Stimulated activated CD8-positive, alpha-beta memory T cell treated with anti-CD3 and anti-CD28 coated beads, Interleukin-7, amount 100 ng/mL, for 24 hours (primary cell): ENCODE results near the gene C6orf58.

Experiments
- DNase-seq: peaks from one replicate; pipeline ENCODE4 v3.0.0-alpha.2; 2020; ENCODE audit warnings: low read depth

Gene C6orf58

GRCh38 chr6:127576874-127577273 is at the start of gene C6orf58:
Gene C6orf58, plus strand, starts transcription at chr6:127577174. Its CDS starts 12 bp downstream, at chr6:127577186.
- no peak for DNase-seq

GRCh38 chr6:127533011-127533410 is 44.0 kb upstream of the C6orf58 start:
- no peak for DNase-seq

DNA sequence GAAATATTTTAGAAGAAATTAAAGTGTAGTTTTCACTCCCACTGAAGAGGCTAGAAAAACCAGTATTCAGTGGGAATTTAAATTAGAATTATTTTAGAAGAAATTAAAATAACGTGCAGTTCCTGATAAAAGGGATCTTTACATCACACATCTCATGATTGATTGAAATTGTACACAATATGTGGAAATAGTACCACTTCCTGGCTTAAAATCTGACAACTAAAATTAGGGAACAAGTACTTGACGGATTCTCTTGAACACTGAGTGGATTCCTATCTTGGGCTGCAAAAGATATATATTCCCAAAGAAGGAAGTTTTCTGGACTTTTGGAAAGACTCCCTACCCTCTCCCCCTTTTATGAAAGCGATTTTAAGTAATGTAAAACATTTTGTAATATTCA is 43.2 kb upstream of the C6orf58 start:
- DNase-seq, result no peak

GRCh38 chr6:127538750-127539264 is 38.2 kb upstream of the C6orf58 start:
- no peak for DNase-seq

DNA sequence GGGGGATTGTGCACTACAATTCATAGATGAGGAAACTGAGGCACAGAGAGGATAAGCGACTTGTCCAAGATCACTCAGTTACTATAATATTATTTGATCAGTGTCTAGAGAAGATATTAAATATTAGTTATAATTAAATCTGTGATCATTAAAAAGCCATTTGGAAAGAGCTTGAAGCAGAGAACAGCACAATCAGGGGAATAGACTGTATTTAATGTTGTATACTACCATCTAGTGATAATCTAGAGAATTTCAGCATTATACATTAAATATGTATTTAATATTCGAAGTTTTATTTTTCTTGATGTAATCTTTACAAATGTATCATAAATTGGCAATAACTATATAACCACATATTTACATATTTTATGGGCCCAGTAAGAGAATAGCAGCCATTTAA is 37.7 kb upstream of the C6orf58 start:
- no peak for DNase-seq

DNA sequence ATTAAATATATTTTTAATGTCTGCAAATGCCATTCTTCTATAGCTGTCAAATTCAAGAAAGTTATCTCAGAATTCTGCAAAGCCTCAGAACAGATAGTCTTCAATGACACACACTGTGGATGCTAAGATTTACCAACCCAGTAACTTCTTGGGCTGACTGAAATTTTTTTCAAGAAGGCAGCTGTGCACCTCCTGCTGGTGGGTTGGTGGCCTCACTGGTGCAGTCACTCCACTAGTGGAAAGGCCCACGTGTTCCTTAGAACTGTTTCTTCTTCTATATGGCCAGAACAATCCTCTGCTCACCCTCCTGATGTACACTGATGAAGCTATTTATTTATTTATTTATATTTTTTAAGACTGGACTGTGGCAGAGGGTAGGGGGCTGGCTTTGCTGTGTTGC is 29.8 kb upstream of the C6orf58 start:
- DNase-seq, result no peak

- no peak for DNase-seq
These were observed 28.9 kb upstream of the C6orf58 start for GRCh38 chr6:127547904-127548649.

- no peak for DNase-seq
These were observed 26.6 kb upstream of the C6orf58 start for GRCh38 chr6:127550403-127550802.

GRCh38 chr6:127554435-127555006 is 22.5 kb upstream of the C6orf58 start:
- no peak for DNase-seq

- DNase-seq, result no peak
These were observed 15.3 kb upstream of the C6orf58 start for GRCh38 chr6:127561660-127562059.

- DNase-seq, result no peak
These were observed 12.2 kb upstream of the C6orf58 start for GRCh38 chr6:127564761-127565160.

GRCh38 chr6:127566119-127566518 is 10.9 kb upstream of the C6orf58 start:
- no peak for DNase-seq

DNA sequence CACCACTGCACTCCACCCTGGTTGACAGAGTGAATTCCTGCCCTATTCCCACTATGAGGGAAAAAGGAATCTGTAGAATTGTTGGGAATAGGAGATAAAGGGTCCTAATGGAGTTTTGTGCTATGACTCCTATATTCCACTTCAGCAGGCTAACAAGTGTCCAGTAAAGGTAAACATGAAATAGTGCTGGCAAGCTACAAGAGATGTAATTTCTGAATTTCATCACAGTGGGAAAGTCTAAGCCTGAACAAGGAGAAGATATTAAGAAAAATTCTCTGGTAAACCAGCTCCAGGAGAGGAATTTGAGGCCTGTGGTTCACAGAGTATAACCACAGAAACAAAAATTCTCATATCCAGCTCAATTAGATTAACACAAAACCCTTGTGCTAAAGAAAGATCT is 10.3 kb upstream of the C6orf58 start:
- no peak for DNase-seq

- DNase-seq, result no peak
These were observed 9.5 kb upstream of the C6orf58 start for GRCh38 chr6:127567476-127567875.

DNA sequence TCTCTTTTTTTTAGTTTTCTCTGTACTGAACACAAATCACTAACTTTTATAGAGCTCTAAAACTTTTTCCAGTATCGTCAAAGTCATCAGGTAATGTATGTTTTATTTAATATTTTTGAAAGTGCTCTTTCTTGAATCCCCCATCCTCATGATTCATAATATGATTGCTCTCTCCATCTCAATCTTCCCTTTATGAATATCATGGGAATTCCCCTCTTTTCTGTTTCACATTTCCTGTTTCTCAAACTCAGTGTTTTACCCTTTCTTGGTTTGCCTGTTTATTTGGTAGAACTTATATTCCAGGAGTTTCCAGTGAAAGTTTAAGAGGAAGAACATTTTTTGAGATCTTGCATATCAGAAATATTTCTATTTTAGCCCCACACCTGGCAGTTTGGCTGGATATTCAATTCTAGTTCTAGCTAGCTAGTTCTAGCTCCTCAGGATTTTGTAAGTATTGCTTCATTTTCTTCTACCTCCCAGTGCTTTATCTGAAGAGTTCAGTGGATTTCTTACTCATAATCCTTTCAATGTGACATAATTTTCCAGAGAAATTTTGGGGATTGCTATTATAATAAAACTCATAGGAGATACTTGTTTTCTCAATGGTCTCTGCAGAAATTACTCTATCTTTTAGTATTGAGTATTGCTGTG is 6.1 kb upstream of the C6orf58 start:
- no peak for DNase-seq

GRCh38 chr6:127578900-127579299 is 1.9 kb downstream of the C6orf58 start:
- no peak for DNase-seq

GRCh38 chr6:127581576-127581975 is 4.6 kb downstream of the C6orf58 start:
- no peak for DNase-seq

GRCh38 chr6:127582777-127583462 is 5.9 kb downstream of the C6orf58 start:
- no peak for DNase-seq

DNA sequence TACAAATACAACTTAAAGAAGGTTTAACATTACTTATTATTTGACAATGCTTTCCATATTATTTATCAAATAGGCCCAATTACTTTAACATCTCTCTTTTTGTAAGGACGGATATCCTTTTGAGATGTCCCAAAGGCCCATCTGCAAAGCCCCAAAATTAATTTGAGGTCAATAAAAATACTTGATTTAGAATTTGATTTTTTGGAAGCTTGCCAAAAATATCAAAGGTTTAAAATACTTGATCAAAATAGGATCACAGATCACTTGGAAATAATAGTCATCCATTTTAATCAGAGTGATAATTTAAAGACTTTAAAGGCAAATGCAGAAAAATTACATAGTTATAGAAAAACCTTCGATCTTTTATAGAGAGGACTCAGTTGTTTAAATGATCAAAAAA is 8.1 kb downstream of the C6orf58 start:
- no peak for DNase-seq

DNA sequence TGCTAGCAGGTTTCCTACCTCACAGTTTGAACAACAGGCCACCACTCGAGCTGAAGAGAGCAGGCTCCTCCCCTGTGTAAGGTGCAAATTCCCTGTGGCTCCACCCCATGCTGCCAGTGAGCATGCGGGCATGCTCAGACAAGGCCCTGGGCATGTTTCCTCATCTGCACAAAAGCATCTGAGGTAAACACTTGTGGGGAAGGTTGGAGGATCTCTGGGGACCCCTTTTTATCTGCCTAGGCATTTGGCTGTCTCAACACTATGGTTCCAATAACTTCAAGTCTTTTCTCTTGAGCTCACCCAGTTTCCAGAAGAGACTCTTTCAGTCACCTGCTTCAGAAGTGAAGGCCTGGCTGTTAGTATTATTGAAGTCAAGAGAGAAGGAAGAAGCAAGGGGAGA is 9.4 kb downstream of the C6orf58 start:
- no peak for DNase-seq

DNA sequence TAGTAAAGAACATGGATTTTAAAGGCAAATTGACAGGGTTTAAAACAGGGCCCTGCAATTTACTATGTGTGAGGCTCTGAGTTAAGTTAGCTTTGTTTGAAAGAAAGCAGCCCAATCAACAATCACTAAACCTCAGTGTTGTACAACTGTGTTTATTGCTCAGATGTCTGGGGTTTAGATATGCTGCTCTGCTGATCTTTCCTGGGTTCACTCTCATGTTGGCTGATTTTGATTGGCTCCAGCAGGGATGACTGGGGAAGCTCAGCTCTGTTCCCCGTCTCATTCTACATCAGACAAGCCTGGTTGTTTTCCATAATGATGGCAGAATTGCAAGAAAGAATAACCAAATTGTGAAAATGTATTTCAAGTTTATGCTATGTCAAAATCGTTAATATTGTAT is 10.9 kb downstream of the C6orf58 start:
- DNase-seq, result no peak

DNA sequence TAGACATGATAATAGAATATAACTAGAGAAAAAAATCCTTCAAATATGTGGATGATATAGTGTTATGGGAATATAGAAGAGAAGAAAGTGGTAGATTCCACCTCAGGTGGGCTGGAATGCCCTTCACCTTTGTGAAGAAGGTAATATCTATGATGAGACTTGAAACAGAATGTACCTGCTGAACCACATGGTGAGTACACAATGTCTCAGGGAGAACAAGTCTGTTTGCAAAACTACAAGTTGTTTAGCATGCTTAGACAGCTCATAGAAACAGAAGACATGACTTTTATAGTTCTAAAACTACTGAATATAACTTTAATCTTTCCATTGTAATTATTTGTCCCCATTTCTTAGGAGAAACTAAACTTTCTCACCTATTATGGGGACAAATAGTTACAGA is 12.2 kb downstream of the C6orf58 start:
- DNase-seq, result no peak

GRCh38 chr6:127590344-127590743 is 13.4 kb downstream of the C6orf58 start:
- DNase-seq, result no peak
